ENCODE measurements around the gene SUMO4.
A peak's percentile ranks its signal among the peaks of the same experiment; 100 is the strongest.

Gene SUMO4

GRCh38 chr6:149446791-149447376 is 46.8 kb downstream of the SUMO4 start:
- Histone ChIP-seq H3K27ac (ENCODE audit: low read depth, low read length) (no peak overlapping the region), H3K4me1 (ENCODE audit: insufficient read depth, low read length) (peaks cover 9% of the 10 kb centered on the region), H3K36me3 (ENCODE audit: insufficient read depth, low read length) (no peaks in the 10 kb centered on the region), H3K9ac (ENCODE audit: low read length) (no peak overlapping the region), H3K27me3 (ENCODE audit: control insufficient read depth in 1 of 2, insufficient read depth in 2 of 2, low read length in 2 of 2) (no peaks in the 10 kb centered on the region), H3K9me3 (ENCODE audit: low read length) (no peaks in the 10 kb centered on the region), H3K4me3 (ENCODE audit: low read depth in 1 of 2, low read length in 2 of 2) (no peak overlapping the region)

DNA sequence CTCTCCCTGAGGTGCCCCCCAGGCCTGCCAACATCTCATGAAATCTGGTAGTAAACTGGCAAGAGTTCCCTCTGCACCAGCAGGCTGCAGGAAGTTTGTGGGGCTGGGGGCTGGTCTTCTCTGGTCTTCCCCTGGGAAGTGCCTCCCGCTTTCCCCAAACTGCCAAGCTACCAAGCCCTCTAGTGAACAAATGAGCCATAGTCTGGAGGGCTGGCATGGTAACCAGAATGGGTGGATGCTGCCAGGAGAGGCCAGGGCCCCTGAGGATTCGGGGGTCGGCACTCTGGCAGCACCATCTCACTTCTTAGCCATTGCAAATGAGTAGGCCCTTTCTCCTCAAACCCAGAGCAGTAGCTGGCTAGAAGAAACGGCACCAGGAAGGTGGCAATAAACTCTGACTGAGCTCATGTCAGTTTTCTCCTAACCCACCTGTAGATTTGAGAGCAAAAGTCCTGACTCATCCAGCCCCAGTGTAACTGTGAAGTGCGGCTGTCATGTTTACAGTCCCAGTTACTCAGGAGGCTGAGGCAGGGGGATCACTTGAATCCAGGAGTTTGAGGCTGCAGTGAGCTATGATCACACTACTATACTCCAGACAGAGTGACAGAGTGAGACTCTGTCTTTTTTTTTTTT is 48.9 kb downstream of the SUMO4 start:
- Histone ChIP-seq H3K27me3 (ENCODE audit: control insufficient read depth in 1 of 2, insufficient read depth in 2 of 2, low read length in 2 of 2) (no peaks in the 10 kb centered on the region), H3K4me1 (ENCODE audit: insufficient read depth, low read length) (peaks cover 16% of the 10 kb centered on the region), H3K4me3 (ENCODE audit: low read depth in 1 of 2, low read length in 2 of 2) (no peak overlapping the region), H3K9me3 (ENCODE audit: low read length) (no peaks in the 10 kb centered on the region), H3K27ac (ENCODE audit: low read depth, low read length) (no peak overlapping the region), H3K36me3 (ENCODE audit: insufficient read depth, low read length) (no peaks in the 10 kb centered on the region), H3K9ac (ENCODE audit: low read length) (no peak overlapping the region)

- Histone ChIP-seq H3K4me1 (ENCODE audit: insufficient read depth, low read length) (peaks cover 27% of the 10 kb centered on the region), H3K36me3 (ENCODE audit: insufficient read depth, low read length) (no peaks in the 10 kb centered on the region), H3K9me3 (ENCODE audit: low read length) (no peaks in the 10 kb centered on the region), H3K4me3 (ENCODE audit: low read depth in 1 of 2, low read length in 2 of 2) (peak overlapping the region; percentile 27 to 64), H3K9ac (ENCODE audit: low read length) (no peak overlapping the region), H3K27ac (ENCODE audit: low read depth, low read length) (no peak overlapping the region), H3K27me3 (ENCODE audit: control insufficient read depth in 1 of 2, insufficient read depth in 2 of 2, low read length in 2 of 2) (no peaks in the 10 kb centered on the region)
These were observed 50.0 kb downstream of the SUMO4 start for GRCh38 chr6:149449831-149450678.

Data from muscle layer of colon (tissue), 2 donors.